Mammary epithelial cell (primary cell): ENCODE data around the gene UBE3B.

Experiments
- CTCF ChIP-seq, 2 donors: IDR thresholded peaks in 1 of 2; conservative IDR thresholded peaks in 1 of 2; 2 replicates each; pipeline ENCODE4 v1.5.1; 2011 to 2012; ENCODE audit warnings: inconsistent platforms in 2 of 2, low read length in 2 of 2, mild to moderate bottlenecking in 2 of 2, control low read depth in 1 of 2, low read depth in 1 of 2; ENCODE audit not compliant: insufficient read depth in 1 of 2; ENCODE audit errors: extremely low read depth in 1 of 2
- EZH2 ChIP-seq: IDR thresholded peaks from 2 replicates; pipeline ENCODE4 v1.6.1; 2012; ENCODE audit warnings: low read length, inconsistent platforms, borderline replicate concordance

- TF ChIP-seq CTCF (conservative IDR thresholded peaks at IDR 0.05 in 1 of 2, IDR thresholded peaks at IDR 0.05 in 1 of 2; ENCODE audit: extremely low read depth in 1 of 2, insufficient read depth in 1 of 2, low read depth in 1 of 2, low read length in 2 of 2) (no peak), EZH2 (no peak)
Observed at GRCh38 chr12:109553906-109554500, 76.6 kb downstream of the UBE3B start.
